Measurements from ENCODE around the gene PAX1. TPM values are rescaled to one million over a fixed set of nuclear protein-coding genes. Genes with fewer than 3 reads are reported as not detected.
A peak's percentile ranks its signal among the peaks of the same experiment; 100 is the strongest.

PAX1 gene
- total and polyA plus RNA-seq, 2 of the 8 experiments (the other 6 are each of a cell fraction or from before 2014, with no cell fraction given) = not detected

DNA sequence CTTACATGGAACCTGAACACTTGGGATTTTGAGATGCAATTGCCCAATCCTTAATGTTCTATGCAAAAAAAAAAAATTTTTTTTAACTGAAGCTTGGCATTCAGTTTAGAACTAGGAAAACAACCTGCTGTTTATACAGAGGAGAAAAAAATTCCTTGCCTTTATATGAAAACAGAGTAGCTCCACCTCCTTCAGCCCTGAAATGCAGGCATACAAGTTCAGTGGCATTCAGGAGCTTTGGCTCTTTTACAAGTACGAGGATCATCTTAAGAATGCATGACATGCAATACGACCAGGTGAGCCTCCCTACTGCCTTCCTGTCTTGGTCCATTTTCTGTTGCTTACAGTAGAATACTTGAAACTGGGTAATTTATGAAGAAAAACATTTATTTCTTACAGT is 20.4 kb downstream of the PAX1 start:
- Histone ChIP-seq H4K8ac (ENCODE audit: extremely low read depth, insufficient read depth, low read length) (no peak overlapping the region), H3K9ac (replicated peaks in 1 of 4; ENCODE audit: extremely low read depth in 1 of 4, low read depth in 3 of 4, low read length in 3 of 4) (no peak overlapping the region), H3K23me2 (ENCODE audit: low read depth, low read length) (no peaks in the 10 kb centered on the region), H3K36me3 (ENCODE audit: control insufficient read depth in 2 of 4, insufficient read depth in 4 of 4, low read length in 3 of 4) (no peaks in the 10 kb centered on the region), H3K4me1 (replicated peaks in 1 of 4; ENCODE audit: control insufficient read depth in 3 of 4, insufficient read depth in 4 of 4, low read length in 3 of 4) (peaks cover 0 to 5% (median 0%) of the 10 kb centered on the region in 4 experiments; a peak in 2 of 7 replicates), H2BK12ac (ENCODE audit: low read depth, low read length) (no peak overlapping the region), H3K9me3 (ENCODE audit: insufficient read depth in 2 of 2, low read depth in 1 of 2, low read length in 1 of 2) (no peaks in the 10 kb centered on the region), H3K56ac (replicated peaks; ENCODE audit: insufficient read length, low read depth, low read length) (no peak overlapping the region), H3K79me1 (ENCODE audit: low read depth, low read length) (no peaks in the 10 kb centered on the region), H3K23ac (ENCODE audit: insufficient read length) (no peak overlapping the region), H3K4ac (replicated peaks; ENCODE audit: insufficient read length, low read depth, low read length) (no peak overlapping the region), H2BK5ac (ENCODE audit: low read depth, low read length) (no peak overlapping the region), H3K4me3 (ENCODE audit: extremely low read depth in 1 of 4, insufficient read depth in 2 of 4, low read depth in 3 of 4, low read length in 4 of 4) (no peak overlapping the region), H3K4me2 (ENCODE audit: insufficient read depth in 1 of 2, low read depth in 2 of 2, low read length in 2 of 2) (no peak overlapping the region), H4K5ac (ENCODE audit: insufficient read length, low read depth, low read length) (no peak overlapping the region), H2AK5ac (ENCODE audit: low read depth, low read length) (no peak overlapping the region), H2BK15ac (ENCODE audit: low read length) (no peak overlapping the region), H3K18ac (ENCODE audit: extremely low read depth, low read length) (no peak overlapping the region), H2BK120ac (replicated peaks; ENCODE audit: low read depth, low read length) (no peak overlapping the region), H4K20me1 (replicated peaks in 1 of 2; ENCODE audit: control insufficient read depth in 1 of 2, insufficient read depth in 2 of 2, low read length in 2 of 2) (no peaks in the 10 kb centered on the region), H2AFZ (ENCODE audit: low read length) (no peak overlapping the region), H3K79me2 (ENCODE audit: control insufficient read depth in 1 of 2, insufficient read depth in 2 of 2, low read length in 2 of 2) (no peaks in the 10 kb centered on the region), H2BK20ac (ENCODE audit: low read length) (no peak overlapping the region), H3K14ac (ENCODE audit: insufficient read length) (peak overlapping the region; percentile 26), H4K91ac (replicated peaks; ENCODE audit: insufficient read length, low read length) (no peak overlapping the region), H3K27ac (ENCODE audit: low read depth, low read length) (no peak overlapping the region), H3K27me3 (replicated peaks in 1 of 4; ENCODE audit: control insufficient read depth in 3 of 4, extremely low read depth in 1 of 4, insufficient read depth in 3 of 4, low read length in 3 of 4) (no peaks in the 10 kb centered on the region; a peak in 1 of 7 replicates)
- 80% methylated on average over 2 of the region's 2 CpGs; no CpG with 5 or more reads in 1 of the 2 experiments for WGBS, 2 experiments (ENCODE audit: extremely low coverage in 1 of 2, insufficient coverage in 1 of 2, insufficient read length in 1 of 2, insufficient replicate concordance in 2 of 2, low coverage in 1 of 2, low lambda C conversion rate in 2 of 2, missing lambda C conversion rate in 1 of 2)
- TF ChIP-seq TEAD4 (IDR thresholded peaks at IDR 0.05; ENCODE audit: low read depth, low read length) (peak; percentile 53; the same call in 1 of the 2 replicates), POLR2AphosphoS5 (IDR thresholded peaks at IDR 0.05; ENCODE audit: low read depth, low read length) (no peak), SP1 (IDR thresholded peaks at IDR 0.05; ENCODE audit: low read depth, low read length) (peak; percentile 62; the same call in 1 of the 2 replicates)
- ChIA-PET CTCF (ENCODE audit: partially characterized antibody) (no interaction called here), POLR2A (ENCODE audit: partially characterized antibody) (interaction anchor here (0.6 to 0.7 kb wide), 2 partner anchors 9 to 11 kb away, joined by 3 read pairs; no protein-coding TSS in a partner anchor)
- DNase-seq (ENCODE audit: low read depth in 1 of 2, low spot score in 2 of 2) (no peak), FAIRE-seq (peak; percentile 19)
